GM23338 (cell line): Measurements from ENCODE around the gene KRTAP4-4.

Experiments used
- CREB1 ChIP-seq: fragments of 250-450 bp; sonication (Bioruptor Pico); IDR thresholded peaks from 2 replicates; pipeline ENCODE4 v1.5.0; 2020; ENCODE audit warnings: low read depth, mild to moderate bottlenecking, moderate library complexity
- CTCF ChIP-seq, 2 experiments: fragments of 200-600 bp in 1 of 2; sonication (generic) in 1 of 2; conservative IDR thresholded peaks; 2 replicates each; pipeline versions ENCODE4 v1.5.1 to v1.6.1; 2016 to 2017; ENCODE audit warnings: antibody characterized with exemption in 2 of 2, low read depth in 2 of 2, mild to moderate bottlenecking in 2 of 2, moderate library complexity in 1 of 2
- ETS1 ChIP-seq: IDR thresholded peaks from 2 replicates; pipeline ENCODE4 v1.6.1; 2016; ENCODE audit warnings: antibody characterized with exemption
- EZH2 ChIP-seq: fragments of 200-600 bp; sonication (generic); IDR thresholded peaks from one replicate; pipeline ENCODE4 v1.8.0; 2017; ENCODE audit warnings: antibody characterized with exemption, mild to moderate bottlenecking, low read depth; ENCODE audit not compliant: unreplicated experiment
- EZH2phosphoT487 ChIP-seq: fragments of 200-600 bp; sonication (generic); IDR thresholded peaks from one replicate; pipeline ENCODE4 v1.8.1; 2018; ENCODE audit warnings: antibody characterized with exemption; ENCODE audit not compliant: unreplicated experiment
- NANOG ChIP-seq: IDR thresholded peaks from 2 replicates; pipeline ENCODE4 v1.6.1; 2016; ENCODE audit warnings: antibody characterized with exemption, borderline replicate concordance
- POLR2AphosphoS5 ChIP-seq: IDR thresholded peaks from 2 replicates; pipeline ENCODE4 v1.6.1; 2016; ENCODE audit warnings: antibody characterized with exemption, low read depth
- REST ChIP-seq: IDR thresholded peaks from one replicate; pipeline ENCODE4 v1.6.1; 2018; ENCODE audit warnings: antibody characterized with exemption; ENCODE audit not compliant: unreplicated experiment

GRCh38 chr17:41171886-41172285, 11.3 kb upstream of the KRTAP4-4 start:
- TF ChIP-seq REST (no peak), EZH2 (no peak), CTCF (conservative IDR thresholded peaks at IDR 0.05; ENCODE audit: low read depth in 2 of 2) (no peak), POLR2AphosphoS5 (no peak), EZH2phosphoT487 (no peak), ETS1 (no peak), NANOG (no peak), CREB1 (no peak)
